GM21717 (cell line): ENCODE data around the gene ECHDC3.

Experiments
- ATAC-seq: cut with Tn5 transposase; IDR thresholded peaks from one replicate; pipeline ENCODE4 v1.9.1; 2021; ENCODE audit warnings: mild to moderate bottlenecking, moderate library complexity; ENCODE audit not compliant: unreplicated experiment

The ECHDC3 gene

DNA sequence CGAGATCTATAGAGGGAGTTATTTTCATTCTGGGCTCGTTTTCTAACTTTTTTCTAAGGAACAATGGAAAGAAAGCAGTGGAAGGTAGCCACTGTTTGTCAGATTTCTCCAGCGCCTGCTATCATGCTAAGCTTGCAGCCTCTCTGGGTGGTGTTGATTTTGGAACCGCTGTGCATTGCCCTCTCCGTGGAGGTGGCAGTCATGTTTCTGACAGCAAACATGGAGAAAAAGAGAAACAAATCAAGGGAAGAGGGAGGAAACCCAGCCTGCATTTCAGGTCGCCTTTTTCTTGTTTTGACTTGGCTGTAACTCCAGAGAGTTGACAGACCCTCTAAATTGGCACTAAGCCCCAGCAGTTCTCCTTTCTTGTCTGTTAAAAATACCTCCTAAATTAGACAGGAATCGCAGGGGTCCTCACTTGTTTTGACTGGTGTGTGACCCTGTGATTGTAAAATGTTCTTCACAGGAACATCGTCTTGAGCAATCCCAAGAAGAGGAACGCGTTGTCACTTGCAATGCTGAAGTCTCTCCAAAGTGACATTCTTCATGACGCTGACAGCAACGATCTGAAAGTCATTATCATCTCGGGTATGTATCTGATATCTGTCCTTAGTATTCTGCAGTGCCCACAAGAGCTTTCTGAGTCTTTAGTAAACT lies 4.8 kb downstream of the ECHDC3 start:
- no peak for ATAC-seq

DNA sequence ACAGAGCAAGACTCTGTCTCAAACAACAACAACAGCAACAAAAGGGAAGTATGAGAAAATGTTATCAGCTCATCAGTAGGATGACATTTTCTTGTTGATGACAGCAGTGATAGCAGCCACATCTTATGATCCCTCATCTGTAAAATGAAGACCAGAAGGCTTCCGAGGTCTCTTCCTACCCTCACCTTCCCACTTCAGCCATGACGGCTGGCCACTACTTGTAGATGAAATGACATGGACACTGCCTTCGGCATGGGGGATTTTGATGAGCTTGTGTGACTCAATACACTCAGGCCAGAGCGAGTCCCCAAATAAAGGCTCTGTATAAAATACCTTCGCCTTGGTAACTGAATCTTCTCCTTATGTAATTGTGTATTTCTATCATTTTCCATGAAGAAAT lies 6.7 kb downstream of the ECHDC3 start:
- no peak for ATAC-seq

DNA sequence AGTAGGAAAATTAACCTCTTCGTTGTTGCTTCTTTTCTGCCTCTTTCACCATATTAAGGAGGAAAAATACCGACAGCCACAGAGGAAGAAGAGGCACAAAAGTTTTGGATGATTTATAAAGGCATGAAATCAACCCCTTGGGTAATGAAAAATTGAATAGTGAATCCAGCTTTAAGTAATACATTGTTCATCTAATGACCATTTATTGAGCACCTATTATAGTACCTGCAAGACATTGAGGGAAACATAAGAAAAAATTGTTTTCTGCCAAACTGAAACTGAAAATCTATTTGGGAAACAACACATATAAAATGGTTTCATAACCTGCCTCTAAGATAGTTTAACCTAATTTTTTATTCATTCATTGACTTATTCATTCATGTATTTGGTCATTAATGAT lies 8.2 kb downstream of the ECHDC3 start:
- no peak for ATAC-seq

DNA sequence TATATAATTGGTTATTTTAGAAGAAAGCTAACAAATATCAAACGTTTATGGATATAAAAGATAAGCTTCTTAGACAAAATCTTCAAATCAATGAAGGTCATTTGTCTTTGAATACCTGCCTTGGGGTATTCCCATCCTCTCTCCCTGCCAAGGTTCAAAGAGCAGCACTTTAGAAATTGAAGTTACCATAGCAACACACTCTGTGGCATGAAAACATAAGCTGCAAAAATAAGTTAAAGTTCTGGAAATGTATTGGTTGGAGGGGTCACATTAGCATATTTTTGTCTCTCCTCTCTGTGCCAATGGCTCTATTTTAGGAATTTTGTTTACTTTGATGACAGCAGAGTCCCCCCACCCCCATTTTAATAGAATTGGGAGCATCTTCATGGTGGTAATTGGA lies 12.0 kb downstream of the ECHDC3 start:
- no peak for ATAC-seq

DNA sequence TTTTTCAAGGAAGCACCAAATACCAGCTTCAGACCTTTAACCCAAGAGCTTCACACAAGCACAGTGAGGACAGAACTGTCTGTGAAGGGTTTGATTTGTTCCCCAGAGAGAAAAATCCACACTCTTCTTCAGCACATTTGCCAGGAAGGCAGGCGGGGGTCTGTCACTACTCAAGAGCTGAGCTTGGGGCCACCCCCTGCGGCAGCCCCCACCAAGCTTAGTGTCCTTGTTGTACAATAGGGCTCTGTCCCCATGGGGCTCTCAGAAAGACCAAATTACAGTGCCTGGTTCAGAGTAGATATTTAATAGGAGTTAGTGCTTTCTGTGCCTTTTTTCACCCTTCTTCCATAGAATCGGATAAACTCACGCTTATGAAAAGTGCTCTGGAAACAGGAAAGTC lies 12.4 kb downstream of the ECHDC3 start:
- ATAC-seq, result no peak

DNA sequence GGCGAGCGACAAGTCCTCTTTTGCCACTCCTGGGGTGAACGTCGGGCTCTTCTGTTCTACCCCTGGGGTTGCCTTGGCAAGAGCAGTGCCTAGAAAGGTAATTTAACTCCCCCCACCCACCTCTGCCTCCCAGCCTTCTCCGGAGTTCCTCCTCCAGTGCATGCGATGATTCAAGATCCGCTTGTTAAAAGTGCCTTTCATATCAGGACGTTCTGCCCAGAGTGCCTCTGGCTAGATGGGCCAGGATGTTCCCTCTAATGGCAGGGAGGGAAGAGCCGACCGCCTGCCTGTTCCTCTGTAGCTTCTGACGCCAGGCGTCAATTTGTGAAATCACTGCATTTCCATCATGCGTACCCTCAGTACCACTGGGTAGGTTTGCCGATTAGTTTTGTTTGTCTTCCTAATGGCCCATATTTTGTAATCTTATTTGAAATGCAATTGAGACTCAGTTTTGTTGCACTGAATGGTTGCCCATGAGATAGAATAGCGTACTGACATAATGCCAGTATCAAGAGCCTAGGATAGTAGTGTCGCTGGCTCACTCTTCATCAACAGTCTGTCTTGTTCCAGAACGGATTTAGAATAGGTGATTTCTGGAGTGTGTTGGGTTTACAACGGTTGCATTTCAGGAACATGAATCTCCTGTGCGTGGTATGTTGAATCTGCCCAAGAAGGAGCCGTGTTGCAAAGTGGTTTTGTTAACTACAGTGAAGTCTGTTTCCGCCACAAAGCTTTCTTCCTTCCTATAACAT lies 13.5 kb downstream of the ECHDC3 start:
- no peak for ATAC-seq

DNA sequence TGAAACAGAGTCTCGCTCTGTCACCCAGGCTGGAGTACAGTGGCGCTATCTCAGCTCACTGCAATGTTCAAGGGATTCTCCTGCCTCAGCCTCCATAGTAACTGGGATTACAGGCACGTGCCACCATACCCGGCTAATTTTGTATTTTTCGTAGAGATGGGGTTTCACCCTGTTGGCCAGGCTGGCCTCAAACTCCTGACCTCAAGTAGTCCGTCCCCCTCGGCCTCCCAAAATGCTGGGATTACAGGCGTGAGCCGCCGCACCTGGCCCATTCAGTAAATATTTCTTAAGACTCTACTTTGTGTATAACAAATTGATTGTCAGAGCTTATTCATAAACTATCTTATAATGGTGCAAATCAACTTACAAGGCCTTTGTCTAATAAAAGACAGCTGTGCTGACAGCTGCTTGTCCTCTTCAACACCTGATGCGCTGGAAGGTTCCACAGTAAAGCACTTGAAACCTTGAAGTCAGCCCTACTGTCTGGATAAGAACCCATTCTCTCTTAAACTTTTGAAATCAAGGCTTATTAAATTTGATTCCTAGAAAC lies 14.7 kb downstream of the ECHDC3 start:
- no peak for ATAC-seq

DNA sequence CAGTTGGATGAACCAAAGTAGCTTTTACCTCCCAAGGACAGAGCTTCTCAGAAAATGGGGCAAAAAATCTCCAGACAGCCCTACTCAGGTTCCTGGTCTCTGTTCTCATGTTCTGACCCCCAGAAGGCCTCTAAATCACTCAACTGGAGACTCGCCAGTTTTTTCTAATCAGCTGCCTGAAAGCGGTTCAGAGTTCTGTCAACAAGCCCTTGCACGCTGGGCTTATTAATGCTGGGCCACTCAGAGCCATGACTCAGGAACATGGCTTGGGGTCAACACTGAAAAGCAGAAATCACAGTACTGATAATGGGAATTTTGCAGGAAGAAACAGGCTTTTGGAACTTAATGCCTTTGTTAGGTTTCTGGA lies 15.3 kb downstream of the ECHDC3 start:
- no peak for ATAC-seq

DNA sequence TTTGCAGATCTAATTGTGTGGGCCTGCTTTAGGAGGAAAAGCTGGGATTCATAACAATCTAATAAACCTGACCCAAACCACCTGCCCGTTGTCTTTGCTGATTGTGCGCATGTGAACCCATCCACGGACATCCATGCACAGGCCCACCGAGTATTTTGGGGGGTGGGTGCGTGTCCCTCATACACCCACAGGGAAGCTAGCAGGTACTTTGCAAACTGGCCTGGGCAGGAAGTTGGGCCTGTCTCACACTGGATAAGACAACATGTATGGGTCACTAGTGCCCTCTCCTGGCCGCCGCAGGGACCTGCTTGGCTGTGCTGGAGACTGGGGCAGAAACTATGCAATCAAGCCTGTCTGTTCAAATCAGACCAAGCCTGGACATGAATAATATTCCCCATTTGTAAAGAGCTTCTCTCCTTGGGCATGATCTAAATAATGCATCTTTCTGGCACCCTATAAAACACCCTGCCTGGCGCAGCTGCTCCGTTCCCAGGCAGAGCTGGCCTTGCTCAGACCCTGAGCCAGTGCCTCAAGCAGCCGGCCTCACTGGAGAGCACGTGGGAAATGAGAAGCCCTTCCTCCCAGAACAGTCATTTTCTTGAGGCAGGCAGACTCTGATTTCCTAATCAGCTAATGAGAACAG lies 15.8 kb downstream of the ECHDC3 start:
- ATAC-seq, result peak; percentile 96

DNA sequence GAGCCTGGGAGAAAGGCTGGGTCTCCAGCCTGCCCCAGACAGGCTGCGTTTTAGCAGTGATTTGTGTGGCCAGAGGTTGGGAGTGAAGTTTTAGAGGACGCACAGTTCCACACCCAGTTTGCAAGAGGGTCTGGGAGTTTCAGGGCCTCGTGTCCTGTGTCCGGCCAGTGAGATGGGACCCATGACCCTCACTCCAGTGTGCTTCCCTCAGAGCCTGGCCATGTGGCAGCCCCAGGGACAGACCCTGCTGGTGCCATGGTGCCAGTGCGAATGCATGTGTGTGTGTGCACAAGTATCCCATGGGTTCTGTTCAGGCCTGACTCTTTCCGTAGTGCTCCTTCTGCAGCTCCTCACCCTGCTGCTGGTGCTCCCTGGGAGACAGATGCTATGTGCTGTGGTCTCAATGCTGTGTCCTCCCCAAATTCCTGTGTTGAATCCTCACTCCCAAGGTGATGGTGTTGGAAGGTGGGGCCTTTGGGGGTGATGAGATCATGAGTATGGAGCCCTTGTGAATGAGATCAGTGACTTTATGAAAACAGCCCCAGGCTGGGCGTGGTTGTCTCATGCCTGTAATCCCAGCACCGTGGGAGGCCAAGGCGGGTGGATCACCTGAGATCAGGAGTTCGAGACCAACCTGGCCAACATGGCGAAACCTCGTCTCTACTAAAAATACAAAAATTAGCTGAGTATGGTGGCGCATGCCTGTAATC lies 16.5 kb downstream of the ECHDC3 start:
- ATAC-seq, result no peak

DNA sequence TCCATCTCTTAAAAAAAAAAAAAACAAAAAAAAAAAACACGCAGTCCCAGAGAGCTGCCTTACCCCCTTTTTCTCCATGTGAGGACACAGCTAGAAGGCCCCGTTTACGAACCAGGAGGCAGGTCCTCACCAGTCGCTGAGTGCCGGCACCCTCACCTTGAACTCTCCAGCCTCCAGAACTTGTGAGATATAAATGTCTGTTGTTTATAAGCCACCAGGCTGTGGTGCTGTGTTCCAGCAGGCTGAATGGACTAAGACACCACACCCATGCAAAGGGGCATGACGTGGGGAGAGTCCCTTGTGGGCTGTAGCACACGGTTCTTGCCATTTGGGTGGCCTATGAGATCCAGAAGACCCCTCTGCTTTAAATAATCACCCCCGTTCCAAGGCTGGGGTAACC lies 17.2 kb downstream of the ECHDC3 start:
- no peak for ATAC-seq

DNA sequence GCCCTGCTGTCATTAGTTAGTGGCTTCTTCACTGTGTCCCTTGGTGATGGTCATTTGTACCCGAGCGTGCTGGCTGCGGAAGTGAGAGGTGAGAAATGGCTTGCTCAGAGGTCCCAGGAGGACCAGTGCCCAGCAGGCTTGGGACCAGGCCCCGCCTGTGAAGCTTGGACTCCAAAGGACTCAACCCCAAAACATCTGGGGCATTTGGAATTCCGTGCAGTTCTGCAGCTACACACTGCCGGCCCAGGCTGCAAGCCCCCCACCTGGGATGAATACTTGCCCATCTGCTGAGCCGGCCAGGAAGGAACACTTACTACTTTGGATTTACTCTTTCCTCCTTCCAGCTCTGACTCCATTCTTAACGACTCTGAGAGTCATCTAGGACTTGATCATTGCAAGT lies 18.0 kb downstream of the ECHDC3 start:
- no peak for ATAC-seq

DNA sequence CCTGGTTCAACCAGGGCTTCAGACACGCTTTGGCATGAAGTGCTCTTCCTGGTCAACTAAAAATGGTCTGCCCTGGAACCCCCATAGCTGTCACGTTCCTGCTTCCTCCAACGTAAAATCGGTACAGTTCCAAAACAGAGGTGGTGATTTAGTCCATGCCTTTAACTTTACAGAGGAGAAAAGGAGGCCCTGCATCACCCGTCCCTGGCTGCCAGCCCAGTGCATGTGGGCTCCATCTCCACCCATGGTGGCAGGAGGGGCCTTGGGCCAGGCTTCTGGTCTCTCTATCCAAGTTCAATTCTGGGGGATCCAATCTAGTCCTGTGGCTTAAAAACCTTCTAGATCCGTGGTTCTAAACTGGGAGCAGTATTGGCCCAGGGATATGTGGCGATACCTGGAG lies 18.7 kb downstream of the ECHDC3 start:
- ATAC-seq, result no peak

DNA sequence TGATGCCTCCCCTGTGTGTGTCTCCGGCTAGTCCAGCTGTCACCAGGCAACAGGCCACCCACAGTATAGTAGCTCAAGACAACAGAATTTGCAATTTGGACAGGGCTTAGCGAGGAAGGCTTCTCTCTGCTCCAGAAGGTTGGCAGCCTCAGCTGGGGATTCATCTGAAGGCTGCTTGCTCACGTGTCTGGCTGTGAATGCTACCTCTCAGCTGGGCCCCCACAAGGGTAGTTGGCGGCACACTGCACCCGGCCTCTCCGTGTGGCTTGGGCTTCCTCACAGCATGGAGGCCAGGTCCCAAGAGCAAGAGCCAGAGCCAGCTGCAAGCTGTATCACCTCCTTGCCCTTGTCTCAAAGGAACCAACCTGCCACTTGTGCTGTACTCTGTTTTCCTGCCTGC lies 19.2 kb downstream of the ECHDC3 start:
- ATAC-seq, result no peak

DNA sequence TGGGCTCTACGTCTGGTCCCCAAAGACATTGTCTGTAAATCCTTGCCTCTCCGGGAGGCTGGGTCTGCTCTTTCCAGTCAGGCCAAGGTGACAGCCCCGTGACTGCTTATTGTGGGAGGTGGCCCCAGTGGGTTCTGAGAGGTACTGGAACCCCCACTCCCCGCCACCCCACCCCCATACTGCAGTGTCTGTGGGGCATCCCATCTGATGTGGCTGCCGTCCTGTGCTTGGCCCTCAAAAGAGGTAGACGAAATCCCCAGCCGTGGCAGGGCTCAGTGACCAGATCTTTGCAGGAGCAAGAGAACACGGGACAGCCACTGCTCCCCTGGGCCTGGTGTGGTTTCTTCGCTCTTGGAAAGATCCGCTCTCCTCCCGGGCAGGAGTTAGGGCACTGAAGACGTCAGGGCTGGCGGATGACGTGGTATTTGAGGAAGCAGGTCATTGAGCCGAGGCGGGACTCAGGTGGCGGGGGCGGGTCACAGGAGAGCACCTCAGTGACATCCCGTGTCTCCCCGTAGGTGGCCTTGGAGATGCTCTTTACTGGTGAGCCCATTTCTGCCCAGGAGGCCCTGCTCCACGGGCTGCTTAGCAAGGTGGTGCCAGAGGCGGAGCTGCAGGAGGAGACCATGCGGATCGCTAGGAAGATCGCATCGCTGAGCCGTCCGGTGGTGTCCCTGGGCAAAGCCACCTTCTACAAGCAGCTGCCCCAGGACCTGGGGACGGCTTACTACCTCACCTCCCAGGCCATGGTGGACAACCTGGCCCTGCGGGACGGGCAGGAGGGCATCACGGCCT lies 20.7 kb downstream of the ECHDC3 start:
- ATAC-seq, result no peak

DNA sequence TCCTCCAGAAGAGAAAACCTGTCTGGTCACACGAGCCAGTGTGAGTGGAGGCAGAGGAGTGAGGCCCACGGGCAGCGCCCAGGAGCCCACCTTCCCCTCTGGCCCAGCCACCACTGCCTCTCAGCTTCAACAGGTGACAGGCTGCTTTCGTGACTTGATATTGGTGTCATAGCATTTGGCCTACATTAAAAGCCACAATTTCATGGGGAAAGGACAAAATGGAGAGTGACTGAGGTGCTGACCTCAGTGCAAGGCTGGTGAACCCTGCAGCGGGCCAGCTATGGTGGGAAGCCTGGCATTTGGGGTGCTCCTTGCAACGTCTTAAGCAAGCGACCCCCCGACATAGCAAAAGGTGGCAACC lies 21.3 kb downstream of the ECHDC3 start:
- ATAC-seq, result no peak

DNA sequence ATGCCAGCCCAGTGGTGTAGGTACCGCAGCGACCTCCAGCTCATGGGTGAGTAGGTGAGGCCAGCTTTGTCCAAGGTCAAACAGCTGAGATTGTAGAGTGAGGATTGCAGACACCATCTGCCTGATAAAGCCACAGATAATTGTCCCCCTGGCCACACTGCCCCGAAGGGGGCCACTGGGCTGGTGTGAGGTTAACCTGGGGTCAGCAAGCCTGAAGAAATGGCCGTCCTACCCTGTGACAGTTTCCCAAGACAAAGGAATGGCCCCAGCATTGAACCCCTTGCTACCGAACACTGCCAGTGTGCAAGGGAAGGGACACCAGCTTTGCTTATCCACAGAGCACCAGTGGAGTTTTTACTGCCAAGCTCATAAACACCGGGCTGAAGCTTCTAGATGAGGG lies 23.0 kb downstream of the ECHDC3 start:
- no peak for ATAC-seq

DNA sequence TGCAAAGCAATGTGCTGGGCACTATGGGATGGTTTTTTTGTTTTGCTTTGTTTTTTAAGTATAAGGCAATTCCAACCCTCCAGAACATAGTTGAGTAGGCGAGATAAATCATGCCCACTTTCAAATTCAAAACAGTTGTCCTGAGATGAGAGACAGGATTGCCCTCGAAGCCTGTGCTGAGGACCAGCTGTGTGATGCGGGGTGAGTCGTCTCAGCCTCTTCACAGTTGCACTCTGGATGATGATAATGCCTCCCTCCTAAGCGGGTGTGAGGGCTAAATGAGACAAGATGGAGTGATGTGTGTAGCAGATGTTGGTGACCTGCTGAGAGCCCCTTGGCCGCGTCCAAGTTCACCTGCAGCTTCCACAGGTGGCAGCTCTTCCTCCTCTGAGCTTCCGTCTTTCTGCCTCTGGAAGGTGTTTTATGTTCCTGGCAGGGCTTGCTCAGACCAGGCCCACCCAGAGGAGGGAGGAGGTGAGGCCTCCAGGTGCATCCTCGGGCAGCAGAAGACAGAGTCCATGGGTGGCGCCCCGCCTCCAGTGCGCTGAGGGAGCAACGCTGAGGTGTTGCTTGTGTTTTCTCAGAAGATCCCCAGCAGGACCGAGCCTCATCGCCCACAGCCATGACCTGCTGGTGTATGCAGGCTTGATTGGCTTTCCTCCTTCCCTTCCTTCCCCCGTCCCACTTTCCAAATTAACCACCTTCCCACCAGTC lies 30.6 kb downstream of the ECHDC3 start:
- no peak for ATAC-seq

DNA sequence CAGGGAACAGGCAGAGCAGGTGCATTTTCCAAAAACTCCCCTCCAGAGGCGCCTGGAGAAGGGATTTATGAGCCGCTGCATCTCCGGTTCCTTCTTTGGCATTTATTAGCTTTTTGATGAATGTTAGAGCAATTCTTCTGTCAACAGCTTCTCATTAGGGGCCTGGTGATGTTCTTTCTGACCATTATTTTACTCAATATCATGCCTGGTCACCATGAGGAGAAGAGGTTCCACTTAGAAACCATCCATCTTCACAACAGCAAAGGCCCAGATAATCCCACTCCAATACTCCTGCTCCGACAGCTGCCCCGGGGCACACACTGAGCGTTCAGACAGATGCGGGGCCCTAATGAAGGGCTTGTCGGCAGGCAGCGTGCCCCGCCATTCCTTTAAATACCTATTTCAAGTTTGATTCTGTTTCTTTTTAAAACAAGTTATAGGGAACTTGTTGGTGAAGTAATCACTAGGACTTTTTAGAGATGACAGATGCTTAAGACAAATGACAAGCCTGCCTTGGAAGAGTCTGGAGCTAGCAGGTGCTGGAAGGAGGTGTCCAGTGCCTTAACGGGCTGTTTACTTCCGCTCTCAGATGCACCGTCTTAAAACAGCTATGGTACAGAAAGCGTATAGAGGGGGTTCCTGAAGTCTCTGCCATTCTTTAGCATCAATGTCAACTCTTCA lies 31.7 kb downstream of the ECHDC3 start:
- no peak for ATAC-seq

DNA sequence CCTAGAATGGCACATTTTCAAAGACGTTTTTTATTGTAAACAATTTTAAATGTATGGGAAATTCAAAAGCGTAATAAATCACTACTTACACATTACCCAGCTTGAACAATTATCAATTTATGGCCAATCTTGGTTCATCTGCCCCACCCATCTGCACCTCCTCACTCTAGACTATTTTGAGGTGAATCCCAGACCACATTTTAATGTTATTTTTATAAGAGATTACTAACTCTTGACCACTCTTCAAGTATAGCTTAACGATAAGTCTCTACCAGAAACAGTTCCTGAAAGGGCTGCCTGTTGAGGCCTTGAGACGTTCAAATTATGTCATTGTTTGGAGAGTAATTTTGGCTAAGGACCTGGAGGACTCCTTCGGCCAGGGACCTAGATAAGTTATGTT lies 33.2 kb downstream of the ECHDC3 start:
- no peak for ATAC-seq
